A375 (cell line): ENCODE measurements around the gene SNRPF. TPM values are rescaled to one million over a fixed set of nuclear protein-coding genes. Genes with fewer than 3 reads are reported as not detected.

ENCODE experiments used
- total RNA-seq: library from RNA; depleted of rRNA; stranded (reverse); fragments of >200 nt; shearing (Covaris generic); gene quantifications from 2 replicates; pipeline ENCODE4 v1.2.3, GENCODE V29; 2014; rRNA removed

SNRPF gene
- 48.0 and 60.3 TPM in 2 replicates for total RNA-seq

GRCh38 chr12:95858451-95859343 lies at the start of gene SNRPF:
Gene SNRPF, plus strand, starts transcription at chr12:95858952. Its CDS starts 122 bp downstream, at chr12:95859074.

Other genes with a start within 250 kb of the SNRPF start
- gene NTN4, start 68.2 kb upstream of the SNRPF start, total RNA-seq, result 11.7 and 21.4 TPM in 2 replicates
- gene CCDC38, start 83.7 kb downstream of the SNRPF start, total RNA-seq, result not detected in 2 replicates
- gene AMDHD1, start 84.4 kb downstream of the SNRPF start, total RNA-seq, result 0.40 and 0.45 TPM in 2 replicates
- gene HAL, start 137.4 kb downstream of the SNRPF start, total RNA-seq, result 0.19 and 1.7 TPM in 2 replicates
- 64.3 and 68.3 TPM in 2 replicates for gene LTA4H, start 176.6 kb downstream of the SNRPF start, total RNA-seq